Measurements from ENCODE around the gene SYT12. TPM values are rescaled to one million over a fixed set of nuclear protein-coding genes. Genes with fewer than 3 reads are reported as not detected.

The SYT12 gene
- total RNA-seq, 1 donor from 2014 or later = not detected

GRCh38 chr11:67027483-67027930, 4.6 kb downstream of the SYT12 start:
- Mint-ChIP-seq H3K4me1 (peaks cover 14% of the 10 kb centered on the region), H3K9me3 (no peaks in the 10 kb centered on the region), H3K27ac (no peak overlapping the region), H3K27me3 (peaks cover 53% of the 10 kb centered on the region), H3K36me3 (ENCODE audit: low read depth) (no peaks in the 10 kb centered on the region), H3K4me3 (no peak overlapping the region)
- intact Hi-C loops (cut with micrococcal nuclease) = no loop called here
- no peak for DNase-seq

DNA sequence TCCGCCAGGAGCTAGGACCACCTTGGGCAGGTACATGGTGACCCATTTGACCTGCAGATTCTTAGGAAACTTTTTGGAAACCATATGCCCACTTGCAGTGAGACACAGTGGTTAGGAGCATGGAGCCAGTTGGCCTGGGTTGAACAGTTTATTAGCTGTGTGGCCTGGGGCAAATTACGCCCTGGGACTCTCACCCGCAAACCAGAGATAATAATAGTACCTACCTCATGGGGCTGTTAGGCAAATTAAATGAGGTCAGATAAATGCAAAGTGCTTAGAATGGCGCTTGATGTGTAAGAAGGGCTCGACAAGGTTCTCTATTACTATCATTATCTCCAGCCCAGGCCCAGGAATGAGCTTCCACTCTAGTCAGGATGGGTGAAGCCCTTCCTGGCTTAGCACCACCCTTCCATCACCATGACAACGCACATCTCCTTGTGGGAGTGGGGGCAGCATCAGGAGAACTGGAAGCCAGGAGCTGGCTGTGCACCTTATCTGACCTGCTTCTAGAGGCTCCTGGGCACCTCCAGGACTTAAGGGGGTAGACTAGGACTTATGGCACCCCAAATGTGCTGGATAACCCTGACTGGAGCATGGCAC, 5.1 kb downstream of the SYT12 start:
- Mint-ChIP-seq H3K9me3 (no peaks in the 10 kb centered on the region), H3K4me1 (peaks cover 14% of the 10 kb centered on the region), H3K4me3 (no peak overlapping the region), H3K27me3 (peaks cover 51% of the 10 kb centered on the region), H3K36me3 (ENCODE audit: low read depth) (no peaks in the 10 kb centered on the region), H3K27ac (no peak overlapping the region)
- DNase-seq = no peak
- intact Hi-C loops (cut with micrococcal nuclease) = no loop called here

GRCh38 chr11:67029146-67029545, 6.2 kb downstream of the SYT12 start:
- DNase-seq = no peak
- no peak overlapping the region for H3K27ac Mint-ChIP-seq
- H3K4me3 Mint-ChIP-seq = no peak overlapping the region
- H3K27me3 Mint-ChIP-seq = peaks cover 48% of the 10 kb centered on the region
- intact Hi-C loops (cut with micrococcal nuclease) = no loop called here
- no peaks in the 10 kb centered on the region for H3K36me3 Mint-ChIP-seq (ENCODE audit: low read depth)
- H3K9me3 Mint-ChIP-seq = no peaks in the 10 kb centered on the region
- H3K4me1 Mint-ChIP-seq = peaks cover 11% of the 10 kb centered on the region

DNA sequence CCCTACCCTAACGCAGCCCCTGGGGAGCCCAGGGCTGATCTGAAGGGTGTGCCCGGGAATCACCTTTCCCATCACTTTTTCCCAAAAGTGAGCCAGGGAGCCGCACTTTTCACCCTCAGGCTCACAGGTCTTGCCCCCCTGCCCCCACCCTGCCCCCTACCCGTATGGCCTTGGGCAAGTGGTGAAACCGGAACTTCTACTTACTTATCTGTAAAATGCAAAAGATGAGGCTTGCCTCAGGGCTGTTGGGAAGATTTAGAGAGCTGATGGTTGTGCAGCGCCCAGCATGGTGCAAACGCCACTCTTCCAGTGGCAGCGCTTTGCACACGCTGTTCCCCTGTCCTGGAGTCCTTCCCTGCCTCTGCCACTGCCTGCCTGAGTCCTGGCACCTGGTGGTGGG, 8.0 kb downstream of the SYT12 start:
- Mint-ChIP-seq H3K4me1 (no peaks in the 10 kb centered on the region), H3K9me3 (no peaks in the 10 kb centered on the region), H3K27ac (no peak overlapping the region), H3K4me3 (no peak overlapping the region), H3K27me3 (peaks cover 34% of the 10 kb centered on the region), H3K36me3 (ENCODE audit: low read depth) (no peaks in the 10 kb centered on the region)
- no peak for DNase-seq
- intact Hi-C loops (cut with micrococcal nuclease) = no loop called here

DNA sequence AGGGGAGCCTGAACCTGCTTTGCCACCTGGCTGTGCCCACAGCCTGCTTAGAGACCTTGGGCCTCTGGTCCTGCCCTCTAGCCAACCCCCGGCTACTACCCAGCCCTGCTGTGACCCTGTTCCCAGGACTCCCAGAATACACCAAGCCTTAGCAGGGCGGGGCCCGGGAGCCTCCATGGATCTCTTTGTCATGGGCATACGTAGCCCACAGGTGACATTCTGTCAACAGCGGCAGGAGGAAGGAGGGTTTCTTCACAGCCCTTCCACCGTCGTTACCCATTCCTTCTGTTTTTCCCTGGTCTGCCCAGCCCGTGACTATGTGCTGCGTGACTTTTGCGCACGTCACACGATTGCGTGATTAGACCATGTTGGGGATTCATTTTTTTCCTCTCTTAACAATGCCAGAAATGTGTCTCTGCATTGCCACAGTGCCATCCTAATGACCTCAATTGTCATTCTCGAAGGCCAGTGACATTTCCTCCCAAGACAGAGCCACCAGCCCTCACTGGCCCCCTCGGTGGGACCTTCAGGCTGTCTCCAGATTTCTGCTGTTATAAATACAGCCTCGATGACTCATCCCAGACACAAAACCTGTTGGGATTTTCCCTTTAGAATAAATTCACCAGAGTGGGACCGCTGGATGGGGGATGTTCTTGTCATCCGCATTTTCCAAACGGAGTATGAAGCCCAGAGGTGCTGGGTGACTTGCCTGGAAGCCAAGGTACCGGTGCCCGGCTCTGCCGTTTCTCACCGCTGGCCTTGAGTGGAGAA, 9.0 kb downstream of the SYT12 start:
- DNase-seq = no peak
- intact Hi-C loops (cut with micrococcal nuclease) = no loop called here
- Mint-ChIP-seq H3K9me3 (no peaks in the 10 kb centered on the region), H3K36me3 (ENCODE audit: low read depth) (no peaks in the 10 kb centered on the region), H3K4me3 (no peak overlapping the region), H3K27me3 (peaks cover 24% of the 10 kb centered on the region), H3K4me1 (no peaks in the 10 kb centered on the region), H3K27ac (no peak overlapping the region)

- Mint-ChIP-seq H3K27ac (no peak overlapping the region), H3K4me3 (no peak overlapping the region), H3K4me1 (no peaks in the 10 kb centered on the region), H3K27me3 (peaks cover 20% of the 10 kb centered on the region), H3K36me3 (ENCODE audit: low read depth) (no peaks in the 10 kb centered on the region), H3K9me3 (no peaks in the 10 kb centered on the region)
- no peak for DNase-seq
- intact Hi-C loops (cut with micrococcal nuclease) = no loop called here
These were observed 10.1 kb downstream of the SYT12 start for GRCh38 chr11:67032830-67033551.

GRCh38 chr11:67033661-67034166, 10.8 kb downstream of the SYT12 start:
- no peak overlapping the region for H3K27ac Mint-ChIP-seq
- H3K36me3 Mint-ChIP-seq (ENCODE audit: low read depth) = no peaks in the 10 kb centered on the region
- peaks cover 19% of the 10 kb centered on the region for H3K27me3 Mint-ChIP-seq
- intact Hi-C loops (cut with micrococcal nuclease) = no loop called here
- H3K9me3 Mint-ChIP-seq = no peaks in the 10 kb centered on the region
- H3K4me3 Mint-ChIP-seq = no peak overlapping the region
- no peak for DNase-seq
- no peaks in the 10 kb centered on the region for H3K4me1 Mint-ChIP-seq

DNA sequence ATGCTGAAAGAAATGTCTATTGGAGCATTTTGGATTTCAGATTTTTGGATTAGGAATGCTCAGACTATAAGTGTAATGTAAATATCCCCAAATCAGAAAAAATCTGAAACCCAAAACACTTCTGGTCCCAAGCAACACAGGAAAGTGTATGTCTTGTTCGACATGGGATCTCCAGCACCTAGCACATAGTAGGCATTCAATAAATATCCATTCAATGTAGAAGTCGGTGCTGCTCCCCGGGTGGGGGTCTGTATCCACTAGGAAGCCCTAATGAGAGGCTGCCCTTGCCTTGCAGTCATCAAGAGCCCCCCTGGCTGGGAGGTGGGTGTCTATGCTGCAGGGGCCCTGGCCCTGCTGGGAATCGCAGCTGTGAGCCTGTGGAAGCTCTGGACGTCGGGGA, 11.4 kb downstream of the SYT12 start:
- no peaks in the 10 kb centered on the region for H3K9me3 Mint-ChIP-seq
- no peaks in the 10 kb centered on the region for H3K4me1 Mint-ChIP-seq
- peaks cover 15% of the 10 kb centered on the region for H3K27me3 Mint-ChIP-seq
- no peak overlapping the region for H3K27ac Mint-ChIP-seq
- intact Hi-C loops (cut with micrococcal nuclease) = no loop called here
- H3K36me3 Mint-ChIP-seq (ENCODE audit: low read depth) = no peaks in the 10 kb centered on the region
- no peak overlapping the region for H3K4me3 Mint-ChIP-seq
- DNase-seq = no peak

DNA sequence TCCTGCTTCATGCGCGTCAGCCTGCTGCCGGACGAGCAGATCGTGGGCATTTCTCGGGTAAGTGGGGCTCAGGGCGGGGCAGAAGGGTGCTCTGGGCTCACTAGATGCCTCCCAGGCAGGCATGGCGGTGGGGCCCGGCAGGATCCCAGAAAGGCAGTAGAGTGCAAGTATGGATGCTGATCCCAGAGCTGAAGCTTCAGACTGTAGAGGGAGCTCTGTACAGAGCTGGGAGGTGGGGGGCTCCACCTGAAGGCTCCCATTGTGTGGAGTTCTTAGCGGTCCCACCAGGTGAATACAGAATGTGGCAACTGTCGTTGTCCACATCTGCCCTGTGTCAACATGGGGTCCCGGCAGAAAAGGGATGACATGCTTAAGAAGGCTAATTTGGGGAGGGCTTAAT, 17.2 kb downstream of the SYT12 start:
- DNase-seq = no peak
- H3K4me3 Mint-ChIP-seq = no peak overlapping the region
- H3K36me3 Mint-ChIP-seq (ENCODE audit: low read depth) = no peaks in the 10 kb centered on the region
- no peaks in the 10 kb centered on the region for H3K9me3 Mint-ChIP-seq
- no peaks in the 10 kb centered on the region for H3K4me1 Mint-ChIP-seq
- intact Hi-C loops (cut with micrococcal nuclease) = no loop called here
- no peak overlapping the region for H3K27ac Mint-ChIP-seq
- H3K27me3 Mint-ChIP-seq = peaks cover 7% of the 10 kb centered on the region

- H3K27ac Mint-ChIP-seq = no peak overlapping the region
- no peak for DNase-seq
- H3K4me3 Mint-ChIP-seq = no peak overlapping the region
- peaks cover 7% of the 10 kb centered on the region for H3K27me3 Mint-ChIP-seq
- H3K4me1 Mint-ChIP-seq = no peaks in the 10 kb centered on the region
- no peaks in the 10 kb centered on the region for H3K36me3 Mint-ChIP-seq (ENCODE audit: low read depth)
- intact Hi-C loops (cut with micrococcal nuclease) = no loop called here
- no peaks in the 10 kb centered on the region for H3K9me3 Mint-ChIP-seq
These were observed 18.7 kb downstream of the SYT12 start for GRCh38 chr11:67041602-67042001.

GRCh38 chr11:67043572-67044349, 20.8 kb downstream of the SYT12 start:
- Mint-ChIP-seq H3K9me3 (no peaks in the 10 kb centered on the region), H3K4me1 (no peaks in the 10 kb centered on the region), H3K4me3 (no peak overlapping the region), H3K27me3 (peaks cover 7% of the 10 kb centered on the region), H3K36me3 (ENCODE audit: low read depth) (no peaks in the 10 kb centered on the region), H3K27ac (no peak overlapping the region)
- DNase-seq = no peak
- intact Hi-C loops (cut with micrococcal nuclease) = no loop called here

- no peak for DNase-seq
- Mint-ChIP-seq H3K27ac (no peak overlapping the region), H3K27me3 (peaks cover 7% of the 10 kb centered on the region), H3K4me1 (no peaks in the 10 kb centered on the region), H3K9me3 (no peaks in the 10 kb centered on the region), H3K4me3 (no peak overlapping the region), H3K36me3 (ENCODE audit: low read depth) (no peaks in the 10 kb centered on the region)
- intact Hi-C loops (cut with micrococcal nuclease) = no loop called here
These were observed 21.6 kb downstream of the SYT12 start for GRCh38 chr11:67044496-67044895.

GRCh38 chr11:67045314-67045713, 22.4 kb downstream of the SYT12 start:
- no peak overlapping the region for H3K27ac Mint-ChIP-seq
- DNase-seq = no peak
- intact Hi-C loops (cut with micrococcal nuclease) = no loop called here
- H3K27me3 Mint-ChIP-seq = peaks cover 7% of the 10 kb centered on the region
- H3K4me3 Mint-ChIP-seq = no peak overlapping the region
- no peaks in the 10 kb centered on the region for H3K4me1 Mint-ChIP-seq
- H3K36me3 Mint-ChIP-seq (ENCODE audit: low read depth) = no peaks in the 10 kb centered on the region
- no peaks in the 10 kb centered on the region for H3K9me3 Mint-ChIP-seq
